ENCODE measurements around the gene PHTF2. TPM values are rescaled to one million over a fixed set of nuclear protein-coding genes. Genes with fewer than 3 reads are reported as not detected.

The PHTF2 gene
- polyA plus RNA-seq, 1 donor (not counting 4 experiments of a cell fraction or from before 2014, with no cell fraction given): 24.1 TPM

DNA sequence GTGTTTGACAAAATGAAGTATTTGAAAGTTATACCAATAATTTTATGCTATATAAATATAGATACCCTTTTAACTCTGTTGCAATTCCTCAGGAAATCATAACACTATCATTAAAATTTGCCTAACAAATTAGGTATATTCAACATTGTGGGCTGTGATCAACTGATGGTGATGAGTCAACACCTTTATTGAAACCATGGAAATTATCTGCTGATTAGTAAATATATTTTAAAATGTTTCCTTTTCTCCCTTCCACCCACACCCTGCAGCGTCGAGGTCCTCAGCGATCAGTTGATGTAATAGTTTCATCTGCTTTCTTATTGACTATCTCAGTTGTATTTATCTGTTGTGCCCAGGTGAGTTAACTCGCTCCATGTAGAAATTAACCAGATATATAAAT, 143.9 kb downstream of the PHTF2 start:
- H3K79me2 ChIP-seq (ENCODE audit: control insufficient read depth, insufficient read depth, low read length): no peaks in the 10 kb centered on the region
- no peak overlapping the region for H3K4me2 ChIP-seq (ENCODE audit: control insufficient read depth, extremely low read depth, insufficient read depth, low read depth, low read length)
- H3K27ac ChIP-seq (ENCODE audit: control insufficient read depth, insufficient read depth, low read length): no peak overlapping the region
- no peak overlapping the region for H3K4me3 ChIP-seq (ENCODE audit: control insufficient read depth in 2 of 3, extremely low read depth in 1 of 3, insufficient read depth in 2 of 3, low read depth in 1 of 3, low read length in 3 of 3)
- dilution Hi-C loops (cut with MboI; ENCODE audit: extremely low pct_ligation_motif_present, low sequenced_read_pairs): no loop called here
- TF ChIP-seq, protein P1, sequence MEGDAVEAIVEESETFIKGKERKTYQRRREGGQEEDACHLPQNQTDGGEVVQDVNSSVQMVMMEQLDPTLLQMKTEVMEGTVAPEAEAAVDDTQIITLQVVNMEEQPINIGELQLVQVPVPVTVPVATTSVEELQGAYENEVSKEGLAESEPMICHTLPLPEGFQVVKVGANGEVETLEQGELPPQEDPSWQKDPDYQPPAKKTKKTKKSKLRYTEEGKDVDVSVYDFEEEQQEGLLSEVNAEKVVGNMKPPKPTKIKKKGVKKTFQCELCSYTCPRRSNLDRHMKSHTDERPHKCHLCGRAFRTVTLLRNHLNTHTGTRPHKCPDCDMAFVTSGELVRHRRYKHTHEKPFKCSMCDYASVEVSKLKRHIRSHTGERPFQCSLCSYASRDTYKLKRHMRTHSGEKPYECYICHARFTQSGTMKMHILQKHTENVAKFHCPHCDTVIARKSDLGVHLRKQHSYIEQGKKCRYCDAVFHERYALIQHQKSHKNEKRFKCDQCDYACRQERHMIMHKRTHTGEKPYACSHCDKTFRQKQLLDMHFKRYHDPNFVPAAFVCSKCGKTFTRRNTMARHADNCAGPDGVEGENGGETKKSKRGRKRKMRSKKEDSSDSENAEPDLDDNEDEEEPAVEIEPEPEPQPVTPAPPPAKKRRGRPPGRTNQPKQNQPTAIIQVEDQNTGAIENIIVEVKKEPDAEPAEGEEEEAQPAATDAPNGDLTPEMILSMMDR (optimal IDR thresholded peaks at IDR 0.05 in 1 of 3, IDR thresholded peaks at IDR 0.05 in 1 of 3, conservative IDR thresholded peaks at IDR 0.05 in 1 of 3; ENCODE audit: extremely low read depth in 1 of 3, insufficient read depth in 2 of 3, low read length in 3 of 3): no peak
- TF ChIP-seq EZH2 (IDR thresholded peaks at IDR 0.05; ENCODE audit: low read length): no peak
- no peaks in the 10 kb centered on the region for H3K4me1 ChIP-seq (ENCODE audit: control insufficient read depth, extremely low read depth, insufficient read depth, low read length)
- FAIRE-seq: no peak
- no peaks in the 10 kb centered on the region for H3K27me3 ChIP-seq (ENCODE audit: control insufficient read depth, extremely low read depth, insufficient read depth, low read length)
- H3K9me1 ChIP-seq (ENCODE audit: control insufficient read depth, extremely low read depth, insufficient read depth, low read length): no peaks in the 10 kb centered on the region
- H3K9ac ChIP-seq (ENCODE audit: control insufficient read depth, extremely low read depth, insufficient read depth, low read length): no peak overlapping the region
- H3K36me3 ChIP-seq (ENCODE audit: control insufficient read depth in 2 of 2, extremely low read depth in 1 of 2, insufficient read depth in 2 of 2, low read length in 2 of 2): no peaks in the 10 kb centered on the region
- H3K9me3 ChIP-seq (ENCODE audit: control insufficient read depth, low read depth, low read length): no peaks in the 10 kb centered on the region
- no peak for DNase-seq (ENCODE audit: low read depth, low spot score)
- no peak overlapping the region for H2AFZ ChIP-seq (ENCODE audit: control insufficient read depth, low read length)
- H4K20me1 ChIP-seq (ENCODE audit: control insufficient read depth, extremely low read depth, insufficient read depth, low read length): no peaks in the 10 kb centered on the region

DNA sequence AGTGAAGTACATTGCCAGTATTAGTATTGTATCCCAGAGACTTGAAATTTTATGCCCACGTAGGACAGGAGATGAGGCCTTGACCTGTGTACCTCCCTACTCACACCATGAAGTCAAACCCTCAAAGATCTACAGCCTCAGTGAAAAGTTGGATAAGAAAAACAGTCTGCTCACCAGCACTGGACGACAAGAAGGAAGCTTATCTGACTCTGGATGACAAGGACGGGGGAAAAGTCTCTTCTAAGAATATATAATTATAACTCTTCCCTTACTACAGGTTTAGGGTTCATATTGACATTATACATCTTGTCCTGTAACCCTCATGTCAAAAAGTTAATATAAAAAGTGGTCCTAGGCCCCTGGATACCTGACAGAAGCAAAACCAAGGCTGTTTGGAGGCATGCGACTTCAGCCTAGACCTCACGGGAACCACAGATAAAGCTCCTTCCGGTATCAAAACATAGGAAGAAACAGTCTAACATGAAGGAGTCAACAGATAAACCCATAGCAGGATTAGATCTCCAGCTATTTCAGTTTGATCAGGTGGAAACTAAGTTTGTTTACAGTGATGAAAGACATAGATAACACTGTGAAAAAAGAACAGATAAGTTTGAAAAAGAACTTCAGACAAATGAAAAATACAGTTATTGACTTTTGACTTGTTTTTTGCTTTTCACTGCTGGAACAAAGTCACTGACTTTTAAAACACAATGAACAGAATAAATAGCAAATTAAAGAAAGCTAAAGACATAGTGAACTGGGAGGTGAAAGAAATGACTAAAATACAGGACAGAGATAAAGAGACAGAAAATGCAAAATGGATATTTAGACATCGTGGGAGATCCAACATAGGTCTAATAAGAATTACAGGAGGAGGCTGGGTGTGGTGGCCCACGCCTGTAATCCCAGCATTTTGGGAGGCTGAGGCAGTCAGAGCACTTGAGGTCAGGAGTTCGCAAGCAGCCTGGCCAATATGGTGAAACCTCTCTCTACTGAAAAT, 145.9 kb downstream of the PHTF2 start:
- H2AFZ ChIP-seq (ENCODE audit: control insufficient read depth, low read length): no peak overlapping the region
- H3K4me1 ChIP-seq (ENCODE audit: control insufficient read depth, extremely low read depth, insufficient read depth, low read length): no peaks in the 10 kb centered on the region
- no peaks in the 10 kb centered on the region for H3K79me2 ChIP-seq (ENCODE audit: control insufficient read depth, insufficient read depth, low read length)
- no peaks in the 10 kb centered on the region for H3K27me3 ChIP-seq (ENCODE audit: control insufficient read depth, extremely low read depth, insufficient read depth, low read length)
- H3K4me3 ChIP-seq (ENCODE audit: control insufficient read depth in 2 of 3, extremely low read depth in 1 of 3, insufficient read depth in 2 of 3, low read depth in 1 of 3, low read length in 3 of 3): no peak overlapping the region
- TF ChIP-seq, protein P1 (optimal IDR thresholded peaks at IDR 0.05 in 1 of 3, IDR thresholded peaks at IDR 0.05 in 1 of 3, conservative IDR thresholded peaks at IDR 0.05 in 1 of 3; ENCODE audit: extremely low read depth in 1 of 3, insufficient read depth in 2 of 3, low read length in 3 of 3): no peak
- no peak for TF ChIP-seq EZH2 (IDR thresholded peaks at IDR 0.05; ENCODE audit: low read length)
- no peak overlapping the region for H3K4me2 ChIP-seq (ENCODE audit: control insufficient read depth, extremely low read depth, insufficient read depth, low read depth, low read length)
- H3K9me1 ChIP-seq (ENCODE audit: control insufficient read depth, extremely low read depth, insufficient read depth, low read length): no peaks in the 10 kb centered on the region
- H4K20me1 ChIP-seq (ENCODE audit: control insufficient read depth, extremely low read depth, insufficient read depth, low read length): no peaks in the 10 kb centered on the region
- H3K9me3 ChIP-seq (ENCODE audit: control insufficient read depth, low read depth, low read length): no peaks in the 10 kb centered on the region
- FAIRE-seq (no peak), DNase-seq (ENCODE audit: low read depth, low spot score) (no peak)
- dilution Hi-C loops (cut with MboI; ENCODE audit: extremely low pct_ligation_motif_present, low sequenced_read_pairs): no loop called here
- no peaks in the 10 kb centered on the region for H3K36me3 ChIP-seq (ENCODE audit: control insufficient read depth in 2 of 2, extremely low read depth in 1 of 2, insufficient read depth in 2 of 2, low read length in 2 of 2)
- H3K27ac ChIP-seq (ENCODE audit: control insufficient read depth, insufficient read depth, low read length): no peak overlapping the region
- no peak overlapping the region for H3K9ac ChIP-seq (ENCODE audit: control insufficient read depth, extremely low read depth, insufficient read depth, low read length)
